GM18498 (cell line): Measurements from ENCODE around the gene CDC42.
"Not testable (repeated sequence)": the region's sequence is repeated elsewhere in the genome, so short reads cannot be mapped to it uniquely, and the experiment has no call there.

Experiments used
- ATAC-seq: cut with Tn5 transposase; IDR thresholded peaks from one replicate; pipeline ENCODE4 v1.9.1; 2021; ENCODE audit warnings: mild to moderate bottlenecking, moderate library complexity; ENCODE audit not compliant: unreplicated experiment

The CDC42 gene

DNA sequence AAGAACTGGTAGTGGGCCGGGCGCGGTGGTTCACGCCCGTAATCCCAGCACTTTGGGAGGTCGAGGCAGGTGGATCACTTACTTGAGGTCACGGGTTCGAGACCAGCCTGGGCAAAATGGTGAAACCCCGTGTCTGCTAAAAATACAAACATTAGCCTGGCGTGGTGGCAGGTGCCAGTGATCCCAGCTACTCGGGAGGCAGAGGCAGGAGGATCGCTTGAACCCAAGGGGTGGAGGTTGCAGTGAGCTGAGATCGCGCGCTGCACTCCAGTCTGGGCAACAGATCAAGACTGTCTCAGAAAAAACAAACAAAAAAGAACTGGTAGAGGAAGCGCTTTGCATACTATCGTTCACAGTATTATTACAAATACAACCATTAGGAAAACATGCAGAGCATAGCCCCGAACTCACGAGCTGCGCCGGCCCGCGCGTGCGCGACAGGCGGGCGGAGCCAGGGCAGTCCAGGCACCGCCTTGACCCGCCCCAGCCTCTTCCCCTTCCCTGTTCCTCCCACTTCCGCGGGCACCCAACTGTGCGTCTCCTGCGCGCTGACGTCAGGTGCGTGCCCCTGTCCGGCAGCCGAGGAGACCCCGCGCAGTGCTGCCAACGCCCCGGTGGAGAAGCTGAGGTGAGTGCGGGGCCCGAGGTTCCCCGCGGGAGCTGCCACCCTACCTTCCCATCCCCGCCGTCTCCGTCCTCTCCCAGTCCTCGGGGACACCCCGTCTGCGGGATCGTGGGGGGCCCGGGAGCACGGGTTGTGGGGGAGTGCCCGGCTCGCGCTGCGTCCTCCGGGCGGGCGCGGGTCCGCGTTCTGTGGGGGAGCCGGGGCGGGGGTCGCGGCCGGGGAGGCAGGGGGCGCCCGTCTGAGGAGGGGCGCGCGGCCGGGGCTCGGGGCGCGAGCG, at the start of gene CDC42:
CDC42 (plus strand) TSS at position 595 of the 902 bp plus-strand sequence. CDS start 25,770 bp downstream, outside the sequence.
- ATAC-seq = peak; percentile 90

DNA sequence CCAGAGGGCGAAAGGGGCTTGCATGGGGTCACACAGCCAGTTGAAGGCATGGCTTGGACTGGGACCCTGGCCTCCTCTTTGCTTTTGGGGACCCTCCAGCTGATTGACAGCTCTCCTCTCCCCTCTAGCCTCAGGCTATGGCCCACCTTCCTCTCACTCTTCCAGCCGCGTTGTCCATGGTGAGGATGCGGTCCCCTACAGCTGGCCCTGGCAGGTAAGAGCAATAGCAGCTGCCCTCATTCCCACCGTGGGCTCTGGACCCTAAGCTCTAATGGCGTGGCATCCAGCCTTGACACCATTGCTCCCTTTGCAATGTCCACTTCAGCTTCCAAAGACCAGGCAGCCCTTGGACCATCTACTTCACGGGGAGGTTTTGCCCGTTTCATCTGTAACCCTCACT, 49.6 kb upstream of the CDC42 start:
- not testable (repeated sequence) for ATAC-seq

DNA sequence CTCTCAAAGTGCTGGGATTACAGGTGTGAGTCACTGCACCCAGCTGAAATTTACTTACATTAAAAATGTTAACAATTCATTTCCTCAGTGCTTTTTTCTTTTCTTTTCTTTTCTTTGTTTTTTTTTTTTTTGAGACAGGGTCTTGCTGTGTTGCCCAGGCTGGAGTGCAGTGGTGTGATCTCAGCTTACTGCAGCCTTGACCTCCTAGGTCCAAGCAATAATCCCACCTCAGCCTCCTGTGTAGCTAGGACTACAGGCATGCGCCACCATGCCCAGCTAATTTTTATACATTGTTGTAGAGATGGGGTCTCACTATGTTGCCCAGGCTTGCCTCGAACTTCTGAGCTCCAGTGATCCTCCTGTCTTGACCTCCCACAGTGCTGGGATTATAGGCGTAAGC, 48.5 kb upstream of the CDC42 start:
- ATAC-seq = not testable (repeated sequence)

DNA sequence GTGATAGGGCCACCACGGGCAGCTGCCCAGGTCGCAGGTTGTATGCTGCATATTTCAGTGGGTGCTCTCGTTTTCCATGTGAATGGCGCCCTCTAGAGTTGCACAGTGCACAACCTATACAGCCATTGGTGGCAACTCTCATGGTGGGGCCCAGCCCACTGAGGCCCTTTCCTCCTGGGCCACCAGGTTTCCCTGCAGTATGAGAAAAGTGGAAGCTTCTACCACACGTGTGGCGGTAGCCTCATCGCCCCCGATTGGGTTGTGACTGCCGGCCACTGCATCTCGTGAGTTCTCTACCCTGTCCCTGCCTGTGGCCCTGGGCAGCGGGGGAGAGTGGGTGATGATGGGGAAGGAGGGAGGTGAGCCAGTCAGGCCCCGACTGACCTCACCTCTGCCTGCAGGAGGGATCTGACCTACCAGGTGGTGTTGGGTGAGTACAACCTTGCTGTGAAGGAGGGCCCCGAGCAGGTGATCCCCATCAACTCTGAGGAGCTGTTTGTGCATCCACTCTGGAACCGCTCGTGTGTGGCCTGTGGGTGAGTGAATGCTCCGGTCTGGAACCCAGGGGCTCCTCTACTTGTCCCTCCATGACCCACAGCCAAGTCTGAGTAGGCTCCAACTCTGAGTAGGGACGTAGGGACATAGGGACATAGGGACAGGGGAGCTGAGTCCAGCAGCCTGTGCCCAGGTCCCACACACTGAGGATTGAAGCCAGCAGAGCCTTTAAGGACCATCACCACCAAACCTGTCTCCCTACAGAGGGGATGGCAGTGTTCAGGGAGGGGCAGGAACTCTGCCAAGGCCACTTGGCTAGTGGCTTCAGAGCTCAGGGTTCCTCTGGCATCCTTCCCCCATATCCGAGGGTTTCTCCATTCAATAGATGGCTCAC, 47.0 kb upstream of the CDC42 start:
- not testable (repeated sequence) for ATAC-seq

DNA sequence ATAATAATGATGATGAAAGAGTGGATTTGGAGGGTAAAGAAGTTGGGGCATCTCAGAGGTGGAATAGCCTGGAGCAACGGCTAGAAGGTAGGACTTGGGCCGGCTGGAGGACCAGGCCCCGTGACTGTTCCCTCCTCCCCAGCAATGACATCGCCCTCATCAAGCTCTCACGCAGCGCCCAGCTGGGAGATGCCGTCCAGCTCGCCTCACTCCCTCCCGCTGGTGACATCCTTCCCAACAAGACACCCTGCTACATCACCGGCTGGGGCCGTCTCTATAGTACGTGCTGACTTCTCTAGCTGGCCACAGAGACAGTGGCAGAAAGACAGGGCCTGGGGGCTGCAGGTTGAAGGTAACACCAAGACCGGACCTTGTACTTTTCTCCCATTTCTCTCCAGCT, 45.8 kb upstream of the CDC42 start:
- ATAC-seq = not testable (repeated sequence)

GRCh38 chr1:22007262-22007661, 45.2 kb upstream of the CDC42 start:
- ATAC-seq = not testable (repeated sequence)

DNA sequence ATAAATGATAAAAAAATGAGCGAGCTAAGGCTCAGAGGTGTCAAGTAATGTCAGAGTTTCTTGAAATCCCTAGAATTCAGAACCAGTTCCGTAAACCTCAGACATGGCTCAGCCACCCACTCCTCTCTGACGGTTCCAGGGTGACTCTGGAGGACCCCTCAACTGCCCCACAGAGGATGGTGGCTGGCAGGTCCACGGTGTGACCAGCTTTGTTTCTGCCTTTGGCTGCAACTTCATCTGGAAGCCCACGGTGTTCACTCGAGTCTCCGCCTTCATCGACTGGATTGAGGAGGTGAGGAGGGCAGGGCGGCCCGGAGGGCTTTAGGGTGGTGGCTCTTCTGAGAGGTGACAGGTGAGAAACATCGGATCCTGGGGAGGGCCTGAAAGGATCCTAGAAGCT, 42.9 kb upstream of the CDC42 start:
- not testable (repeated sequence) for ATAC-seq

GRCh38 chr1:22012752-22013151, 39.8 kb upstream of the CDC42 start:
- not testable (repeated sequence) for ATAC-seq

DNA sequence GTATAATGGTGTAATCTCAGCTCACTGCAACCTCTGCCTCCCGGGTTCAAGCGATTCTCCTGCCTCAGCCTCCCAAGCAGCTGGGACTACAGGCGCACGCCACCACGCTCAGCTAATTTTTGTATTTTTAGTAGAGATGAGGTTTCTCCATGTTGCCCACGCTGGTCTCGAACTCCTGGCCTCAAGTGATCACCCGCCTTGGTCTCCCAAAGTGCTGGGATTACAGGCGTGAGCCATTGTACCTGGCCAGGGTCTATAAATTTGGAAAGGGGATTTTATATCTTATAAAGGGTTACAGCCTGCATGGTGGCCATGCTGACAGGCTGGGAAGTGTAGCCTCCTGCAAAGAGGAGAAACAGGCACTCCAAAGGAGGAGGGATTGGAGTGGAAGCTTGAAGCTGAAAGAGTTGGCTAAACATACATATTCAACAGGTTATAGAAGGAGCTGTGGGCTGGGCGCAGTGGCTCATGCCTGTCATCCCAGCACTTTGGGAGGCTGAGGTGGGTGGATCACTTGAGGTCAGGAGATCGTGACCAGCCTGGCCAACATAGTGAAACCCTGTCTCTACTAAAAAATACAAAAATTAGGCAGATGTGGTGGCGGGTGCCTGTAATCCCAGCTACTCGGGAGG, 37.8 kb upstream of the CDC42 start:
- ATAC-seq = not testable (repeated sequence)

DNA sequence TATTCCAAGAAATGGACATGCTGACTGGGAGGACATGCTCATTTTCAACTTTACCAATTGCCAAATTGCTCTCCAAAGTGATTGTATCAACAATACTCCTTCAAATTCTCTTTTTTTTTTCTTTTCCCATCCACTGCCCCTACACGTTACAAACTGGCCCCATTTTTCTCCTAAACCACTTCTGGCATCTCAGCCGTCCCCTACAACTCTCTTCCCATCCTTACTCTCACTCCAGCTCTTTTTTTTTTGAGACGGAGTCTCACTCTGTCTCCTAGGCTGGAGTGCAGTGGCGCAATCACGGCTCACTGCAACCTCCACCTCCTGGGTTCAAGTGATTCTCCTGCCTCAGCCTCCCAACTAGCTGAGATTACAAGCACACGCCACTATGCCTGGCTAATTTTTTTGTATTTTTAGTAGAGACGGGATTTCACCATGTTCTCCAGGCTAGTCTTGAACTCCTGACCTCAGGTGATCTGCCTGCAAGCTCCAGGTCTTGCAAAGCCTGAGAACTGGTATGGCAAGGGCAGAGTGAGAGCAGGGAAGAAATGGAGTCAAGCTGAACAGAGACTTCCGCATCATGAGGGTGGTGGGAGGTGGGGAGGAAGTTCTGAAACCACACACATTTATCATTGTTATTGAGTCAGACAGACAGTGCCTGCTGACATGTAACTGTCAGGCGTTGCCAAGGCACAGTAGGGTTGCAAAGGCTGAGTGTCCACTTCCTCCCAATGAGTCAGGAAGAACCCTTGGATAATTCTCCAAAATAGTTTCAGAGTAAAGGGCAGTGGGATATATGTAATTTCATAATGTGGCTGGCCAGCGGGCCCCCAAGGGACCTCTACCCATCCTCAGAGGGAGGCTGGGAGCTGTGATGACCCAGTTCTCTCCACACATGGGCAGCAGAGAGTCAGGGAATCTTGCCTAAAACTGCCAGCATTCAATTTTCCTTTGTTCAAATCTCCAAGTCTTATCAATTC, 33.6 kb upstream of the CDC42 start:
- ATAC-seq = no peak

DNA sequence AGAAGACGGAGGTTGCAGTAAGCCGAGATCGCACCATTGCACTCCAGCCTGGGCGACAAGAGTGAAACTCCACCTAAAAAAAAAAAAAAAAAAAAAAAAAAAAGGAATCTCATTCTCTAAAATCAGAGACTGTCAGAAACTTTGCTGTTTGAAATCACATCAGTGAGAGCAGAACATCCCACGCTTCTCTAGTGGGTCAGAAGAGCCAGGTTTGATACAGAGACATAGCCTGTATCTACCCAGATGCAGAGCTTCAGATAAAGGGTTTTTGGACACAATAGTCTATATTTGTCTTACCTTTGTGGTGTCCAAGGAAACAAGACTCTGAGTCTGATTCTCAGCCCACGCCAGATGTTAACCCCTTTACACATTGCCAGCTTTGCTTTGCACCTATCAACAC, 31.4 kb upstream of the CDC42 start:
- no peak for ATAC-seq

DNA sequence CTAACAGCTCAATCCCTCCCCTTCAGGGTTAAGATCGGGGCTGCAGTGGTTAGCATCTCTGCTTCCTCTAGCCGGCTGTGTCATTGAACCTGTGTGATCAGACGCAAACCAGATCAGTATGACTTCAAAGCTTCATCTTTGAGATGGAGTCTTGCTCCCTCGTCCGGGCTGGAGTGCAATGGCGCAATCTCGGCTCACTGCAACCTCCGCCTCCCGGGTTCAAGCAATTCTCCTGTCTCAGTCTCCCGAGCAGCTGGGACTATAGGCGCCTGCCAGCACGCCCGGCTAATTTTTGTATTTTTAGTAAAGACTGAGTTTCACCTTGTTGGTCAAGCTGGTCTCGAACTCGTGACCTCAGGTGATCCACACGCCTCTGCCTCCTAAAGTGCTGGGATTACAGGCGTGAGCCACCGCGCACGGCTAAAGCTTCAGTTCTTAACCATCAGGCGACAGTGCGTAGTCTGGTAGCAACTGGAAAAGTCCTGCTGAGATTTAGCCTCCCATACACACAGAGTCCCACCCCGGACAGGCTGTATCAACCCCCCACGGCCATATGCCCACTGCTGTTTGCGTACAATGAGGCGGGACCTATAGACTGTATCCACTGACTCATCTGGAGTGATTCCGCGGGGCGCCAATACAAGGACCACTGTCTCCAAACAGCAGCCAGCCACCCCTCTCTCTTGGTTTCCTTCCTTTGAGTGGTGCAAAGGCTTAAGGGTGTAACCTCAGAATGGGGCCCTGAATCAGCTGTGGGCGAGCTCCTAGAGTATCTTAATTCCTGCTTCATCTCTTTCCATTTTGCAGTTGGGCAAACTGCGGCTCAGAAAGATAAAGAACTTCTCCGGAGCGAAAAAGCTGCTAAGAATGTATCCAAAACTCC, 27.8 kb upstream of the CDC42 start:
- peak; percentile 54 for ATAC-seq

- peak; percentile 70 for ATAC-seq
Measured at GRCh38 chr1:22025368-22026155, 26.9 kb upstream of the CDC42 start.

DNA sequence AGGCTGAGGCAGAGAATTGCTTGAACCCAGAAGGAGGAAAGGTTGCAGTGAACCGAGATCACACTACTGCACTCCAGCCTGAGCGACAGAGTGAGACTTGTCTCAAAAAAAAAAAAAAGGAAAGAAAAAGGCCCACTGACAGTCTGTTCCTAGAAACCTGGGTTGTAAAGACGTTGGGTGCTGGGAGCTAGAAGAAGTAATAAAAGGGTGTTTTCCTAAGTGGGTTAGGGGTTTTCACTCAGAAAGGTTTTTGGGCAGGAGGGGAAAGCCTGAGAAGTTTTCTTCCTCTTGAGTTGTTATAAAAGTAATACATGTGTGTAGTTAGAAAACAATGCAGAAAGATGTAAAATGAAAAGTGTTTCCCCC, 25.6 kb upstream of the CDC42 start:
- ATAC-seq = no peak

GRCh38 chr1:22030057-22030456, 22.5 kb upstream of the CDC42 start:
- ATAC-seq = no peak

GRCh38 chr1:22030473-22030872, 22.0 kb upstream of the CDC42 start:
- ATAC-seq = no peak

DNA sequence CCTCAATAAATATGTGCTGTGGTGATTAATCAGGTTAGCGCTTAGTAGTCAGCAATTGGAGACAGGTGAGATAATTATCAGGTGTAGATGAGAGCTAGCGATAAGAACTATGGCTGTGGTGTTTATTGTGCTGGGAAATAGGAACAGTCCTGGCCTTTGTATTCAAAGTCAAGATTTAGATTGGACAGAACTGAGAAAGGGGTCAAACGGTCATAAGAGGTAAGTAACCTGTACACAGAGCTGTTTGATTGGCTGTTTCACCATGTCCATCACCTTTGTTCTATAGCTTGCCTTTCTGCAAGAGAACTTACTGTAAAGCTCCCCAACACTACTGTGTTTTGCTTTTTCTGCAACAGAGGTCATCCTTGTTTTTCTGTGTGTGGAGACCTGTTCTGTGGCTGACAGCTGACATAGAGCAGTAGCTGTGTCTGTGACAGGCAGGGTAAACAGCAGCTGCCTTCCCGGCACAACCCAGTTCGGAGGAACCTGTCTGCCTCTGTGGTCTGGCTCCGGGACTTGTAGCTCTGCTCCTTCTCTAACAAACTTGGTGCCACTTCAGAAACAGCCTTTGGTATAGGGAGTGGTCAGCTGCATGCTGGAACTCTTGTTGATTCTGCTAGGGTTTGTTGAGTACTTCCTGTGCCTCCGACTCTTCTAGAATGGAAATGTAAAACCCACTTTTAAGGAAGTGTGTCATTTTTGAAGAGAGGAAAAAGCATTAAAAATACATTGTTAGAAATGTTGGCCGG, 21.1 kb upstream of the CDC42 start:
- ATAC-seq = no peak

DNA sequence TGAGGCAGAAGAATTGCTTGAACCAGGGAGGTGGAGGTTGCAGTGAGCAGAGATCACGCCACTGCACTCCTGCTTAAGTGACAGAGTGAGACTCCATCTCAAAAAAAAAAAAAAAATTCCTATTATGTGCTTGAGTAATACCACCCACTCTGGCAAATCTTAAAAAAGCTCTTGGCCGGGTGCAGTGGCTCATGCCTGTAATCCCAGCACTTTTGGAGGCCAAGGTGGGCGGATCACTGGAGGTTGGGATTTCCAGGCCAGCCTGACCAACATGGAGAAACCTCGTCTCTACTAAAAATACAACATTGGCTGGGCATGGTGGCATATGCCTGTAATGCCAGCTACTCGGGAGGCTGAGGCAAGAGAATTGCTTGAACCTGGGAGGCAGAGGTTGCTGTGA, 17.7 kb upstream of the CDC42 start:
- ATAC-seq = not testable (repeated sequence)
